ENCODE results near the gene KRTAP5-4. TPM values are rescaled to one million over a fixed set of nuclear protein-coding genes. Genes with fewer than 3 reads are reported as not detected.
"Not testable (repeated sequence)": the region's sequence is repeated elsewhere in the genome, so short reads cannot be mapped to it uniquely, and the experiment has no call there.

The KRTAP5-4 gene
- total RNA-seq, 3 donors from 2014 or later = not detected

GRCh38 chr11:1581976-1582375 lies 40.0 kb downstream of the KRTAP5-4 start:
- no peak for ATAC-seq
- Histone ChIP-seq H3K36me3 (ENCODE audit: low read depth) (no peaks in the 10 kb centered on the region), H3K9me3 (no peaks in the 10 kb centered on the region), H3K4me3 (no peak overlapping the region), H3K4me1 (ENCODE audit: low read depth) (no peaks in the 10 kb centered on the region)
- TF ChIP-seq CTCF (IDR thresholded peaks at IDR 0.05) = no peak
- intact Hi-C loops (cut with DNase I, micrococcal nuclease) = no loop called here
- no peak for DNase-seq

GRCh38 chr11:1576825-1577224 lies 45.1 kb downstream of the KRTAP5-4 start:
- Histone ChIP-seq H3K4me3 (no peak overlapping the region), H3K4me1 (ENCODE audit: low read depth) (peaks cover 24% of the 10 kb centered on the region), H3K36me3 (ENCODE audit: low read depth) (no peaks in the 10 kb centered on the region), H3K9me3 (no peaks in the 10 kb centered on the region)
- ATAC-seq (no peak), DNase-seq (peak in 1 of 3 donors; percentile 21)
- intact Hi-C loops (cut with DNase I, micrococcal nuclease) = no loop called here
- TF ChIP-seq CTCF (IDR thresholded peaks at IDR 0.05) = no peak

GRCh38 chr11:1575756-1576155 lies 46.2 kb downstream of the KRTAP5-4 start:
- ATAC-seq (peak; percentile 6), DNase-seq (peak; percentile 32 to 64 (median 58))
- H3K36me3 ChIP-seq (ENCODE audit: low read depth); H3K9me3 ChIP-seq; H3K4me3 ChIP-seq; intact Hi-C loops (cut with DNase I, micrococcal nuclease): not testable (repeated sequence)
- H3K4me1 ChIP-seq (ENCODE audit: low read depth) = peaks cover 32% of the 10 kb centered on the region

- intact Hi-C loops (cut with DNase I, micrococcal nuclease) = no loop called here
- ATAC-seq (no peak), DNase-seq (no peak)
- H3K36me3 ChIP-seq (ENCODE audit: low read depth) = no peaks in the 10 kb centered on the region
- H3K4me3 ChIP-seq = no peak overlapping the region
- TF ChIP-seq CTCF (IDR thresholded peaks at IDR 0.05) = no peak
- peaks cover 33% of the 10 kb centered on the region for H3K4me1 ChIP-seq (ENCODE audit: low read depth)
- H3K9me3 ChIP-seq = no peaks in the 10 kb centered on the region
These were observed 47.0 kb downstream of the KRTAP5-4 start for GRCh38 chr11:1574933-1575242.

- Histone ChIP-seq H3K9me3 (no peaks in the 10 kb centered on the region), H3K4me3 (peak overlapping the region; percentile 16), H3K36me3 (ENCODE audit: low read depth) (no peaks in the 10 kb centered on the region), H3K4me1 (ENCODE audit: low read depth) (peaks cover 36% of the 10 kb centered on the region)
- peak; percentile 67 for ATAC-seq
- peak; percentile 75 to 87 (median 81) for DNase-seq
- TF ChIP-seq CTCF (IDR thresholded peaks at IDR 0.05) = peak; percentile 88
- intact Hi-C loops (cut with DNase I, micrococcal nuclease) = no loop called here
These were observed 47.6 kb downstream of the KRTAP5-4 start for GRCh38 chr11:1574238-1574932.

- no peaks in the 10 kb centered on the region for H3K36me3 ChIP-seq (ENCODE audit: low read depth)
- intact Hi-C loops (cut with DNase I, micrococcal nuclease) = no loop called here
- H3K4me1 ChIP-seq (ENCODE audit: low read depth) = peaks cover 42% of the 10 kb centered on the region
- no peak for TF ChIP-seq CTCF (IDR thresholded peaks at IDR 0.05)
- H3K9me3 ChIP-seq = no peaks in the 10 kb centered on the region
- peak; percentile 82 to 89 (median 89) for DNase-seq
- peak; percentile 70 for ATAC-seq
- H3K4me3 ChIP-seq = peak overlapping the region; percentile 16
These were observed 48.1 kb downstream of the KRTAP5-4 start for GRCh38 chr11:1573903-1574237.
